HEK293T (cell line): Measurements from ENCODE around the gene ZFAND2B.

Experiments used
- ELF4 ChIP-seq: fragments of 450-650 bp; IDR thresholded peaks from 2 replicates; pipeline ENCODE4 v1.6.1; 2017; ENCODE audit warnings: antibody characterized with exemption
- FOXK2 ChIP-seq: fragments of 450-650 bp; IDR thresholded peaks from 2 replicates; pipeline ENCODE4 v1.6.1; 2016; ENCODE audit warnings: mild to moderate bottlenecking
- LEF1 ChIP-seq: fragments of 450-650 bp; IDR thresholded peaks from 2 replicates; pipeline ENCODE4 v1.6.1; 2017; ENCODE audit warnings: mild to moderate bottlenecking, borderline replicate concordance
- TARDBP ChIP-seq: fragments of 450-650 bp; IDR thresholded peaks from 2 replicates; pipeline ENCODE4 v1.6.1; 2016

DNA sequence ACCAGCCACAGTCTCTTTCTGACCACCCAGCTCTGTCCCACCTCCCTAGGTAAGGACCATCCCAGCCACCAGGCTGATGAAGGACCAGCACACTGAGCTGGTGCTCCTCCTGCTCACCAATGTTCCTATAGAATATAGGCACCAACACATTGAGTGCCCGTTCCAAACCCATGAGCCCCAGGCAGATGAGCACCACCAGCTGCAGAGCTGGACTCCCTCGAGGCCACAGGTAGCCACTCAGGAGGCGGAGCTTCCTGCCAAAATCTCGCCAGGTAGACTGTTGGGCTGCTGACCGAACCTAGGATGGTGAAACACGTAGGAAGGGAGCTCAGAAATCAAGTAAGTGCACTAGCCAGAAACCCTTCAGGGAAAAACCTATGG is 9.9 kb downstream of the ZFAND2B start:
- no peak for TF ChIP-seq FOXK2
- no peak for TF ChIP-seq ELF4
- no peak for TF ChIP-seq LEF1
- no peak for TF ChIP-seq TARDBP
